Mesodermal cell (in vitro differentiated cells): ENCODE measurements around the gene FAM237B. TPM values are rescaled to one million over a fixed set of nuclear protein-coding genes. Genes with fewer than 3 reads are reported as not detected.
"Not testable (repeated sequence)": the region's sequence is repeated elsewhere in the genome, so short reads cannot be mapped to it uniquely, and the experiment has no call there.

Experiments used
- H3K27ac ChIP-seq: 2 replicates; pipeline ENCODE4 v1.7.0; 2013; ENCODE audit warnings: mild to moderate bottlenecking, low read depth, low read length, moderate library complexity; ENCODE audit not compliant: severe bottlenecking
- H3K36me3 ChIP-seq: 2 replicates; pipeline ENCODE4 v1.7.1; 2013; ENCODE audit warnings: mild to moderate bottlenecking, low read length, moderate library complexity; ENCODE audit not compliant: control insufficient read depth, insufficient read depth
- H3K4me1 ChIP-seq: one replicate; pipeline ENCODE4 v1.7.1; 2013; ENCODE audit warnings: mild to moderate bottlenecking, low read length; ENCODE audit not compliant: insufficient read depth, control insufficient read depth, poor library complexity, severe bottlenecking
- H3K4me3 ChIP-seq: 2 replicates; pipeline ENCODE4 v1.7.0; 2013; ENCODE audit warnings: low read length, control low read depth, mild to moderate bottlenecking; ENCODE audit not compliant: insufficient read depth, poor library complexity, severe bottlenecking; ENCODE audit errors: extremely low read depth
- H3K9me3 ChIP-seq: 2 replicates; pipeline ENCODE4 v1.7.1; 2013; ENCODE audit warnings: mild to moderate bottlenecking, low read length, moderate library complexity; ENCODE audit not compliant: control insufficient read depth
- WGBS, 2 experiments: methylation state at CpG; one replicate each; pipeline ENCODE4 v1.1.5; 2013; ENCODE audit warnings: missing lambda C conversion rate in 2 of 2; ENCODE audit not compliant: insufficient coverage in 2 of 2; 5-methylcytosine and 5-hydroxymethylcytosine counted together
- polyA plus RNA-seq, 2 experiments: library from polyadenylated mRNA; stranded (reverse); fragments of 50-300 nt; gene quantifications; one replicate each; pipeline ENCODE4 v1.2.3, GENCODE V29; 2013

The FAM237B gene
- polyA plus RNA-seq (2013, experiment 1 of 2) = 0.07 TPM
- not detected for polyA plus RNA-seq (2013, experiment 2 of 2)

GRCh38 chr7:90320801-90321494 lies at the start of gene FAM237B:
FAM237B (minus strand) TSS chr7:90321304; CDS start chr7:90319748, 1,556 bp downstream.
- Histone ChIP-seq H3K9me3 (no peaks in the 10 kb centered on the region), H3K27ac (no peak within 1 kb of the TSS), H3K4me3 (peak within 1 kb of the TSS; percentile 29), H3K4me1 (no peaks in the 10 kb centered on the region), H3K36me3 (no peaks in the 10 kb centered on the region)
- 3% methylated on average over 47 to 60 of the region's 62 CpGs for WGBS, 2 experiments

- H3K4me3 ChIP-seq = no peak overlapping the region
- H3K36me3 ChIP-seq = peaks cover 23% of the 10 kb centered on the region
- H3K9me3 ChIP-seq = no peaks in the 10 kb centered on the region
- H3K4me1 ChIP-seq = peaks cover 5% of the 10 kb centered on the region
- no peak overlapping the region for H3K27ac ChIP-seq
Measured at GRCh38 chr7:90351987-90352386, 30.9 kb upstream of the FAM237B start.

GRCh38 chr7:90350032-90350431 lies 28.9 kb upstream of the FAM237B start:
- not testable (repeated sequence) for H3K9me3 ChIP-seq, H3K4me1 ChIP-seq, H3K36me3 ChIP-seq, H3K27ac ChIP-seq, H3K4me3 ChIP-seq
- WGBS, 2 experiments = 80% methylated on average over 1 of the region's 3 CpGs; no CpG with 5 or more reads in 1 of the 2 experiments

GRCh38 chr7:90349305-90349704 lies 28.2 kb upstream of the FAM237B start:
- H3K4me1 ChIP-seq = peaks cover 9% of the 10 kb centered on the region
- H3K4me3 ChIP-seq = no peak overlapping the region
- no peaks in the 10 kb centered on the region for H3K9me3 ChIP-seq
- peaks cover 7% of the 10 kb centered on the region for H3K36me3 ChIP-seq
- WGBS, 2 experiments = 76 to 92% methylated on average over 2 of the region's 4 CpGs
- H3K27ac ChIP-seq = no peak overlapping the region

GRCh38 chr7:90347759-90348158 lies 26.7 kb upstream of the FAM237B start:
- Histone ChIP-seq H3K27ac (no peak overlapping the region), H3K4me1 (peaks cover 9% of the 10 kb centered on the region), H3K9me3 (no peaks in the 10 kb centered on the region), H3K36me3 (no peaks in the 10 kb centered on the region), H3K4me3 (peak overlapping the region; percentile 94)
- 92 to 100% methylated on average over 3 to 4 of the region's 4 CpGs for WGBS, 2 experiments

GRCh38 chr7:90346336-90347125 lies 25.4 kb upstream of the FAM237B start, which contains the start of gene GTPBP10:
GTPBP10 (plus strand) TSS chr7:90346716; CDS start chr7:90346742, 26 bp downstream.
- peak within 1 kb of the TSS; percentile 89 for H3K27ac ChIP-seq
- no peaks in the 10 kb centered on the region for H3K9me3 ChIP-seq
- H3K4me1 ChIP-seq = peaks cover 9% of the 10 kb centered on the region
- H3K36me3 ChIP-seq = no peaks in the 10 kb centered on the region
- WGBS, 2 experiments = 0% methylated on average over 26 to 28 of the region's 37 CpGs
- H3K4me3 ChIP-seq = peak within 1 kb of the TSS; percentile 94

GRCh38 chr7:90345595-90346335 lies 24.7 kb upstream of the FAM237B start:
- H3K4me1 ChIP-seq = peaks cover 9% of the 10 kb centered on the region
- H3K36me3 ChIP-seq = no peaks in the 10 kb centered on the region
- H3K9me3 ChIP-seq = no peaks in the 10 kb centered on the region
- H3K4me3 ChIP-seq = peak overlapping the region; percentile 94
- H3K27ac ChIP-seq = no peak overlapping the region
- WGBS, 2 experiments = 31 to 40% methylated on average over 14 of the region's 18 CpGs

- Histone ChIP-seq H3K27ac (no peak overlapping the region), H3K4me1 (peaks cover 9% of the 10 kb centered on the region), H3K4me3 (no peak overlapping the region), H3K36me3 (no peaks in the 10 kb centered on the region), H3K9me3 (no peaks in the 10 kb centered on the region)
Measured at GRCh38 chr7:90345016-90345415, 23.9 kb upstream of the FAM237B start.

- Histone ChIP-seq H3K27ac (no peak overlapping the region), H3K4me1 (no peaks in the 10 kb centered on the region), H3K4me3 (no peak overlapping the region), H3K9me3 (no peaks in the 10 kb centered on the region), H3K36me3 (no peaks in the 10 kb centered on the region)
Measured at GRCh38 chr7:90337106-90337505, 16.0 kb upstream of the FAM237B start.

GRCh38 chr7:90334926-90335325 lies 13.8 kb upstream of the FAM237B start:
- WGBS, 2 experiments = 83 to 100% methylated on average over 1 to 2 of the region's 2 CpGs
- H3K9me3 ChIP-seq, H3K4me1 ChIP-seq, H3K4me3 ChIP-seq, H3K27ac ChIP-seq, H3K36me3 ChIP-seq: not testable (repeated sequence)
